Liver (tissue), 3 donors: ENCODE data around the gene DIP2B.

Experiments used
- ATF3 ChIP-seq: IDR thresholded peaks from 2 replicates; pipeline ENCODE4 v1.6.1; 2016; ENCODE audit warnings: antibody characterized with exemption
- CTCF ChIP-seq: fragments of 150-350 bp; IDR thresholded peaks from 2 replicates; pipeline ENCODE4 v1.5.1; 2017; ENCODE audit warnings: improper control_type of control experiment, low read depth, low read length; ENCODE audit not compliant: missing input control
- donor health status: healthy.
- donor health status: healthy.

GRCh38 chr12:50742776-50743175 lies 238.0 kb downstream of the DIP2B start:
- no peak for TF ChIP-seq ATF3
- TF ChIP-seq CTCF: no peak
